NCI-H2081 (cell line): ENCODE data around the gene METTL27.
"Not testable (repeated sequence)": the region's sequence is repeated elsewhere in the genome, so short reads cannot be mapped to it uniquely, and the experiment has no call there.

Experiments
- DNase-seq, 2 experiments: peaks; one replicate each; lab custom pipeline; 2025; lab: John Stamatoyannopoulos, UW

METTL27 gene

DNA sequence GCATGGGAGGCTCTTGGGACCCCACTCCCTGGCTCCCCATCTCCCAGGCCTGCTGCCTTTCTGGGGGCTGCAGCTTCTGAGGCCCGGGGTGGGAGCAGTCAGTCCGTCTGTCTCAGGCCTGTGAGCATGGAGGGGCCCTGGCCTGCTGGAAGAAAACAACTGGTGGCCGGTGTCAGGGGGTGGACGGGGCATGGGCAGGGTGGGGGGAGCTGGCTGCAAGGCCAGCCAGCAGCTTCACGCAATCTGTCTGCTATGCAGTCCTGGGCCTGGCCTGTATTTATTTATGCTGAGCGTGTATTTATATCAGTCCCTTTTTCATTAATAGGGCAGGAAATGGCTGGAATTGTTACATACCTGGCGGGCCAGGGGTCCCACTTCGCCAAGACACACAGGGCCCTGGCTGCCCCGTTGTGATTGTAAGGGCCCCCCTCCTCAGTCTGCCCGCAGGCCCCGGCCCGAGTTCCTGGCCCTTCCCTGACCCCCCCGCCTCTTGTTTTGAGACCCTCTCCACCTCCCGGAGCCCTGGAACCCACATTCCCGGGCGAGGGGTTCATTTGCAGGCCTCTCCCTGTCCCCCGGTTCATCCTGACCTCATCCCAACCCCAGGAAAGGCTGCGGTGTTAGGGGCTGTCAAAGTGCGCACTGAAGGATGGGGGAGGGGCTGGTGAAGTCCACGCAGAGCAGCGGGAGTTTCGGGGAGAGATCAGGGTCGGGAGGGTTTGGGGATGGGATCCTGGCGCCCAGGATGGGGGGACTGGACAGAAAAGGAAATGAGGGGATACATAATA, 26.9 kb upstream of the METTL27 start:
- DNase-seq, result no peak

GRCh38 chr7:73866446-73866767, 24.1 kb upstream of the METTL27 start:
- no peak for DNase-seq

- peak; percentile 30 to 44 for DNase-seq
These were observed 23.6 kb upstream of the METTL27 start for GRCh38 chr7:73865738-73866445.

GRCh38 chr7:73864981-73865711, 22.8 kb upstream of the METTL27 start:
- no peak for DNase-seq

DNA sequence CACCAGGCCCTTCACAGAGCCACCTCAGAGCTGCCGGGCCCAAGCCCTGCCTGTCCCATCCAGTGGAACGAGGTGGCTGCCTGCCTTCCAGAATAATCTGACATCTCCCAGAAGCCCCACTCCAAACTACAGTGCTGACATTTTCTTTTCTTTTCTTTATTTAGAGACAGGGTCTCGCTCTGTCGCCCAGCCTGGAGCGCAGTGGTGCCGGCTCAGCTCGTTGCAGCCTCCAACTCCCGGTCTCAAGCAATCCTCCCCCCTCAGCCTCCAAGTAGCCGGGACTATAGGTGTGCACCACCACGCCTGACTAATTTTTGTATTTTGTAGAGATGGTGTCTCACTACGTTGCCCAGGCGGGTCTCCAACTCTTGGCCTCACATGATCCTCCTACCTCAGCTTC, 19.0 kb upstream of the METTL27 start:
- DNase-seq, result no peak

DNA sequence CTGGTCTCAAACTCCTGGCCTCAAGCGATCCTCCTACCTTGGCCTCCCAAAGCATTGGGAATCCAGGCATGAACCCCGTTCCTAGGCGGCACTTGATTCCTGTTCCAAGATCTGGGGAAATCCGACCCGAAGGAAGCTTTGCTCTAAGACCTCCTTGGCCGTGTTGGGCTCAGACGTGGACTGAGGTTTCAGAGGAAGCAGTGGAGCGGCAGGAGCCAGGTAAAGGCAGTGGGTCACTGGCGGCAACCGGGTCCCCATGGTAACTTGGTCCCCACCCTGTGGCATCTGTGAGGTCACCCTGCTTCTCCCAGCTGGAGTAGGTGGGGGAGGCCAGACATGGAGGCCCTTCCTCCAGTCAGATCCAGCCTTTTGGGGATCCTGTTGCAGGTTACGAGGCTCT, 18.5 kb upstream of the METTL27 start, which contains the start of gene TMEM270:
TSS of gene TMEM270 (plus strand) at position 301 of the 400 bp plus-strand sequence. CDS start at position 337, 36 bp downstream.
- DNase-seq, result no peak

DNA sequence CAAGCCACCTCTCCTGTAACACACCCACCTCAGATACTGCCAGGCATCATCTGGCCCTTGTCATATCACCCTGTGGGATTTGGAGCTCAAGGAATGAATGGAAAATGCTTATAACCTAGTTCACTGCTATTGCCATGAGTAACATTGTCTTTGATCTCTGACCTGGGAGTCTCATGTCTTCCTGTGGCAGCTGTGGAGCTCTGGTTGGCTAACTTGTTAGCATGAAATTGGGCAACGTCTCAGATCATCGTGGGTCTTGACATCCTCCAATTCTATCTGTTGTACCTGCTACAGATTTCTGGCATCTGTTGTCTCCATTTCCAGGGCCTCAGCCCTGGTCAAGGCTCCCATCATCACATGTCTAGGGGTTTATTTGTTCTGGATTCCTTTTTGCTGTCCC, 16.5 kb upstream of the METTL27 start:
- no peak for DNase-seq

DNA sequence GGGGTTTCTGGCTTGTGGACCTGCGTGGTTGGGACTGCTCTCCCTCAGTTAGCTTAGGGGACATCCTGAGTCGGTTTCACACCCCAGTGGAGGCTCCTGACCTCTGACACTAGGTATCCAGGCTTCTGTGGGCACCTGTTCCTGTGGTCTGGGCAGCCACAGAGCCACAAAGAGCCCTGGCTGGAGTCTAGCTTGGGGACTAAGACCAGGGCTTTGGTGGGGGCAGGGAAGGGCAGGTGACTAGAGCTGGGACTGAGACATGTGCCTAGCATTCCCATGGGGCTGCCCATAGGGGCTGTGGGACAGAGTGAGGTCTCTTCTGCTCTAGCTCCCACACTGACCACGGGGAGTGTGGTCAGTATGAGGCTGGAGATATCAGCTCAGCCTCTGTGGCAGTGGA, 14.6 kb upstream of the METTL27 start:
- DNase-seq, result no peak

- DNase-seq, result no peak
These were observed 10.2 kb upstream of the METTL27 start for GRCh38 chr7:73852500-73852899.

GRCh38 chr7:73851410-73852338, 9.4 kb upstream of the METTL27 start:
- DNase-seq, result no peak

DNA sequence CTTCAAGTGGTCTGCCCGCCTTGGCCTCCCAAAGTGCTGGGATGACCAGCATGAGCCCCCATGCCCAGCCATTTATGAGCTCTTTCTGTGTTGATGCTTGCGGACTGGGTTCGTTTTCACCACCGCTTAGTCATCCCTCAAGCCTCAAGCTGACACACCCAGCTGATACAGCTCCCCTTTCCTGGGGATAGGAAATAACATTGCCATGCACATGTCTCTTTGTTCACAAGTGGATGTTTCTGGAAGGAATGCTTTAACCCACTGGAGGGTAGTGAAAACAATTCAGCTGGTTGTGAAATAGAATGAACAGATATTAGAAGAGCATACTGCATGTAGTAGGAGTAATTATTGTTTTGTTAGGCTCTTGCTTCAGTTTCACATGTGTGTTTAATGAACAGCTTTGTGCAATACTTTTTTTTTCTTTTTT, 8.5 kb upstream of the METTL27 start:
- DNase-seq, result no peak

DNA sequence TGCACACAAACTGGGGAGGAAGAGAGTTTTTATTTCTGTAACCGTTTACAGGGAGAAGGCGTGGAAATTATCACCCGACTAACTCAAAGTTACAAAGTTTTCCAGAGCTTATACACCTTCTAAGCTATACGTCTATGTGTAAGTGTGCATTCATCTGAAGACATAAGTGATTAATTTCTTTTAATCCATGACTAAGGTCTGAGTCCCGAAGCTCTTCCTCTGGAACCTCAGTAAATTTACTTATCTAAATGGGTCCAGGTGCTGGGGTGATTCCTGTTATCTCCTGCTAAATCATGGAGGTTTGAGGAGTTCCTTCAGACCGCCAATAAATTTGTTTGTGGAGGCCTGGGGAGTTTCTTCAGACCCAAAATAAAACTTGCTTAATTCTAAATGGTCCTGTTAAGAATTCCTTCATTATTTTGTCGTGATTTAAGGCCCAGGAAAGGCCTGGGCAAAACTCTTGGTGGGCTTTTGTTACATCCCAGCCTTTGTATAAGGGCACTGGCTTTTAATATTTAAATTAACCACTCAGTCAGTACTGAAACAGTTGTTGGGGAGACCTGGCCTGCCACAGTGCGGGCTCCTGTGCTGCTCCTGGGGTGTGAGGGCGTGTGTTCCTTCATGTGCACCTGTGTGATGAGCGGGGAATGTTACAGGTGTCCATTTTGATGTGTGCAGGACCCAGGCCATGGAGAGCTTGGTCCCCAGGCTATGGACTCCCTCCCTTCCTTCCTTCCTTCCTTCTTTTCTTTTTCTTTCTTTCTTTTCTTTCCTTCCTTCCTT, 5.8 kb upstream of the METTL27 start:
- DNase-seq, result no peak

- DNase-seq, result not testable (repeated sequence)
These were observed 3.4 kb upstream of the METTL27 start for GRCh38 chr7:73845701-73846195.

GRCh38 chr7:73844848-73845460, 2.6 kb upstream of the METTL27 start:
- DNase-seq, result no peak

GRCh38 chr7:73844131-73844547, 1.8 kb upstream of the METTL27 start:
- DNase-seq, result no peak

GRCh38 chr7:73841689-73842066, 638 bp downstream of the METTL27 start:
- DNase-seq, result no peak

DNA sequence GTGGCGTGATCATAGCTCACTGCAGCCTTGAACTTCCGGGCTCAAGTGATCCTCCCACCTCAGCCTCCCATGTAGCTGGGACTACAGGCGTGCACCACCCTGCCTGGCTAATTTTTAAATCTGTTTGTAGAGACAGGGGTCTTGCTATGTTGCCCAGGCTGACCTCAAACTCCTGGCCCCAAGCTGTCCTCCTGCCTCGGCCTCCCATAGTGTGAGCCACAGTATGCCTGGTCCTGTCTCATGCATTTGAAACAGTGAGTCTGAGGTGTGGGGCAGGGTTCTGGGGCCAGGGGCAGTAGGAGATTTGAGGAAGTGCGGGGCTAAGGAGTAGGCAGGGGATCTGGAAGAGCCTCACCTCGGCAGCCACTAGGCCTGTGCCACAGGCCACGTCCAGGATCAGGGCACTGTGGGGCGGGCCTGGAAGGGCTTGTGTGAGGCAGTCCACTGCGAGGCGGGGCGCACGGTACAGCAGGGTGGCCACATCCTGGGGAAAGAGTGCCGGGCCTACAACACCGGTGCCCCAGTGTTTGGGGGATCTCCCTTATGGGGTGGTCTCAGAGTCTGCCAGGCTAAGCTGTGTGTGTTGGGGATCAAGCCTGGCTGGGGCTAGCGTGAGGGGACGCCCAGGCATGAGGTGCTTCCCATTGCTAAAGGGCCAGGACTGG, 1.5 kb downstream of the METTL27 start:
- no peak for DNase-seq

DNA sequence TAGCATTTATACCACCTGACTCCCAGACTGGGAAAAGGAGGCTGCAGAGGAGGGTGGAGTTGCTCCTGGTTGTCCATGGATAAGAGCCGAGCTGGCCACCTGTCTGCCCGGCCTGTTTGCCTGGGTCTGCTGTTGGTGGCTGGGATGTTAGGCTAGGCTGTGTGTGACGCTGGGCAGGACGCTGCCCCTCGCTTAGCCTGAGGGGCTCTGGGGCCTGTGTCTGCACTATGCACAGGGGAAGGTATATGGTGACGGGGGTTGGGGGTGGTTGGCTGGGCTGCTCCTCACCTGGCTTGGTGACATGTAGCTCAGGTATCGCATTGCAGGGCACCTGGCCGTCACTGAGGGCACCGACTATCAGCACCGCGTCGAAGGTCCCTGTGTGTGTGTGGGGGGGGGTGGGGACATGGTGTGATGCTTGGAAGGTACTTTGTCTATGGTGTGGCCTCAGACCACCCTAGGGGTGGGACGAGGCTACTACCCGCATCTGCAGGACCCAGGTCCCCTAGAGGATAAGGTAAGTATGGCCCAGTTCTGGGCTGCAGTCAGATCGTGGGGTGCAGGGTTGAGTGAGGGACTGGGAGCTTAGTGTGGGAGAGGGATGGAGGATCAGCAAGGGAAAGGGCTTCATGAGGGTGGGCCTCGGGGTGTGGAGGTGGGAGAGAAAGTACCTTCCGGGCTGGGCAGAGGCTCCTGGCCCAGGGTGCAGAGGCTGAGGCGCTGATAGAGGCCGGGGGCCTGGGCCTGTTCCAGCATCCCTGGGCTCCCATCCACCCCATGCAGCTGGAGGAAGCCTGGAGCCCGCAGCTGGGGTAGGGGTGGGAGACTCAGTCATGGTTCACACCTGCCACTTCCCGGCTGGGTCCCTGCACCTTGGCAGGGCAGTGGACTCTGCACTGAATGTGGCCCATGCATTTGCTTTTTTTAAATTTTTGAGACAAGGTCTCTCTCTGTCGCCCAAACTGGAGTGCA, 2.3 kb downstream of the METTL27 start:
- no peak for DNase-seq

GRCh38 chr7:73839290-73839689, 3.0 kb downstream of the METTL27 start:
- DNase-seq, result no peak
